ENCODE results near the gene KCNT1. TPM values are rescaled to one million over a fixed set of nuclear protein-coding genes. Genes with fewer than 3 reads are reported as not detected.
A peak's percentile ranks its signal among the peaks of the same experiment; 100 is the strongest.

KCNT1 gene
- total RNA-seq, 6 experiments from 2014 or later = not detected

- H3K9me3 Mint-ChIP-seq = no peaks in the 10 kb centered on the region
- H3K4me1 Mint-ChIP-seq (ENCODE audit: low read depth) = peaks cover 10% of the 10 kb centered on the region; the same call in 1 of the 2 replicates
- H3K27me3 Mint-ChIP-seq (ENCODE audit: insufficient read depth) = peaks cover 9% of the 10 kb centered on the region
- TF ChIP-seq, protein P1, sequence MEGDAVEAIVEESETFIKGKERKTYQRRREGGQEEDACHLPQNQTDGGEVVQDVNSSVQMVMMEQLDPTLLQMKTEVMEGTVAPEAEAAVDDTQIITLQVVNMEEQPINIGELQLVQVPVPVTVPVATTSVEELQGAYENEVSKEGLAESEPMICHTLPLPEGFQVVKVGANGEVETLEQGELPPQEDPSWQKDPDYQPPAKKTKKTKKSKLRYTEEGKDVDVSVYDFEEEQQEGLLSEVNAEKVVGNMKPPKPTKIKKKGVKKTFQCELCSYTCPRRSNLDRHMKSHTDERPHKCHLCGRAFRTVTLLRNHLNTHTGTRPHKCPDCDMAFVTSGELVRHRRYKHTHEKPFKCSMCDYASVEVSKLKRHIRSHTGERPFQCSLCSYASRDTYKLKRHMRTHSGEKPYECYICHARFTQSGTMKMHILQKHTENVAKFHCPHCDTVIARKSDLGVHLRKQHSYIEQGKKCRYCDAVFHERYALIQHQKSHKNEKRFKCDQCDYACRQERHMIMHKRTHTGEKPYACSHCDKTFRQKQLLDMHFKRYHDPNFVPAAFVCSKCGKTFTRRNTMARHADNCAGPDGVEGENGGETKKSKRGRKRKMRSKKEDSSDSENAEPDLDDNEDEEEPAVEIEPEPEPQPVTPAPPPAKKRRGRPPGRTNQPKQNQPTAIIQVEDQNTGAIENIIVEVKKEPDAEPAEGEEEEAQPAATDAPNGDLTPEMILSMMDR (IDR thresholded peaks at IDR 0.05) = peak; percentile 92
- H3K4me3 Mint-ChIP-seq = peak overlapping the region; percentile 34; the same call in 1 of the 2 replicates
- peak; percentile 57 for DNase-seq
- H3K27ac Mint-ChIP-seq = peak overlapping the region; percentile 21; the same call in 1 of the 2 replicates
- H3K36me3 Mint-ChIP-seq (ENCODE audit: low read depth) = no peaks in the 10 kb centered on the region
Measured at GRCh38 chr9:135797507-135798262, 95.7 kb downstream of the KCNT1 start.

GRCh38 chr9:135798263-135798585 is 96.2 kb downstream of the KCNT1 start:
- H3K9me3 Mint-ChIP-seq = no peaks in the 10 kb centered on the region
- no peaks in the 10 kb centered on the region for H3K36me3 Mint-ChIP-seq (ENCODE audit: low read depth)
- no peak for DNase-seq
- no peak overlapping the region for H3K4me3 Mint-ChIP-seq
- H3K27me3 Mint-ChIP-seq (ENCODE audit: insufficient read depth) = peaks cover 9% of the 10 kb centered on the region
- H3K27ac Mint-ChIP-seq = peak overlapping the region; percentile 32; the same call in 1 of the 2 replicates
- peaks cover 10% of the 10 kb centered on the region; the same call in 1 of the 2 replicates for H3K4me1 Mint-ChIP-seq (ENCODE audit: low read depth)
- TF ChIP-seq, protein P1 (IDR thresholded peaks at IDR 0.05) = no peak

GRCh38 chr9:135799261-135799660 is 97.3 kb downstream of the KCNT1 start:
- Mint-ChIP-seq H3K4me3 (no peak overlapping the region), H3K36me3 (ENCODE audit: low read depth) (no peaks in the 10 kb centered on the region), H3K9me3 (no peaks in the 10 kb centered on the region), H3K27ac (no peak overlapping the region), H3K4me1 (ENCODE audit: low read depth) (peaks cover 10% of the 10 kb centered on the region; the same call in 1 of the 2 replicates), H3K27me3 (ENCODE audit: insufficient read depth) (peaks cover 7% of the 10 kb centered on the region)
- TF ChIP-seq, protein P1 (IDR thresholded peaks at IDR 0.05) = no peak
- no peak for DNase-seq

- Mint-ChIP-seq H3K4me3 (no peak overlapping the region), H3K27me3 (ENCODE audit: insufficient read depth) (peaks cover 5% of the 10 kb centered on the region), H3K4me1 (ENCODE audit: low read depth) (peaks cover 24% of the 10 kb centered on the region), H3K27ac (no peak overlapping the region), H3K36me3 (ENCODE audit: low read depth) (no peaks in the 10 kb centered on the region), H3K9me3 (no peaks in the 10 kb centered on the region)
- DNase-seq = no peak
- TF ChIP-seq, protein P1 (IDR thresholded peaks at IDR 0.05) = no peak
Measured at GRCh38 chr9:135801070-135801469, 99.1 kb downstream of the KCNT1 start.

GRCh38 chr9:135802876-135803419 is 101.0 kb downstream of the KCNT1 start:
- H3K4me3 Mint-ChIP-seq = no peak overlapping the region
- H3K27me3 Mint-ChIP-seq (ENCODE audit: insufficient read depth) = peaks cover 7% of the 10 kb centered on the region
- TF ChIP-seq, protein P1 (IDR thresholded peaks at IDR 0.05) = no peak
- peaks cover 15% of the 10 kb centered on the region for H3K4me1 Mint-ChIP-seq (ENCODE audit: low read depth)
- no peaks in the 10 kb centered on the region for H3K36me3 Mint-ChIP-seq (ENCODE audit: low read depth)
- H3K27ac Mint-ChIP-seq = no peak overlapping the region
- DNase-seq = no peak
- no peaks in the 10 kb centered on the region for H3K9me3 Mint-ChIP-seq
